Spleen (tissue), 11 donors: ENCODE results near the gene HOXC10. TPM values are rescaled to one million over a fixed set of nuclear protein-coding genes. Genes with fewer than 3 reads are reported as not detected.
A peak's percentile ranks its signal among the peaks of the same experiment; 100 is the strongest.

Source experiments
- DNase-seq: peaks from one replicate; pipeline ENCODE4 v3.0.0-alpha.2; 2020
- H3K27ac ChIP-seq, 8 donors: fragments of 200-600 bp; sonication (generic) in 7 of 8; 1 replicate in 4 of 8; 2 replicates in 4 of 8; pipeline versions ENCODE4 v1.5.0 to v1.8.0; 2016 to 2021; ENCODE audit warnings: inconsistent platforms in 4 of 8, mild to moderate bottlenecking in 4 of 8, moderate library complexity in 1 of 8
- H3K27me3 ChIP-seq, 7 donors: fragments of 200-600 bp; sonication (generic) in 6 of 7; replicated peaks in 1 of 7; 1 replicate in 4 of 7; 2 replicates in 3 of 7; pipeline versions ENCODE4 v1.5.0 to v1.8.0; 2016 to 2021; ENCODE audit warnings: inconsistent platforms in 3 of 7, mild to moderate bottlenecking in 1 of 7
- H3K36me3 ChIP-seq, 6 donors: fragments of 200-600 bp; sonication (generic) in 5 of 6; 1 replicate in 4 of 6; 2 replicates in 2 of 6; pipeline versions ENCODE4 v1.5.0 to v1.8.0; 2016 to 2021; ENCODE audit warnings: inconsistent platforms in 2 of 6
- H3K4me1 ChIP-seq, 6 donors: fragments of 200-600 bp; sonication (generic) in 5 of 6; 1 replicate in 3 of 6; 2 replicates in 3 of 6; pipeline versions ENCODE4 v1.5.0 to v1.8.0; 2016 to 2021; ENCODE audit warnings: inconsistent platforms in 3 of 6
- H3K4me3 ChIP-seq, 8 donors: fragments of 200-600 bp; sonication (generic) in 7 of 8; 1 replicate in 4 of 8; 2 replicates in 4 of 8; pipeline versions ENCODE4 v1.5.0 to v1.8.0; 2016 to 2021; ENCODE audit warnings: inconsistent platforms in 4 of 8, mild to moderate bottlenecking in 4 of 8, moderate library complexity in 2 of 8
- H3K9me3 ChIP-seq, 8 donors: fragments of 200-600 bp; sonication (generic) in 7 of 8; 1 replicate in 4 of 8; 2 replicates in 4 of 8; pipeline versions ENCODE4 v1.5.0 to v1.8.0; 2016 to 2021; ENCODE audit warnings: inconsistent platforms in 4 of 8
- POLR2A ChIP-seq, 3 donors: fragments of 450-650 bp; IDR thresholded peaks; one replicate each; pipeline ENCODE4 v1.5.1; 2017; ENCODE audit warnings: antibody characterized with exemption in 3 of 3, mild to moderate bottlenecking in 1 of 3
- POLR2AphosphoS5 ChIP-seq, 3 donors: sonication (generic); formaldehyde crosslinking; IDR thresholded peaks; one replicate each; pipeline ENCODE4 v1.5.1; 2017; ENCODE audit warnings: antibody characterized with exemption in 3 of 3
- whole genome bisulfite sequencing, 5 donors: extraction: QIAGEN DNeasy Blood & Tissue Kit in 3 of 5; methylation state at CpG; one replicate each; pipeline versions ENCODE4 v1.1.5 to v1.1.7; 2013 to 2018; 5-methylcytosine and 5-hydroxymethylcytosine counted together
- intact Hi-C: fragments of 100-400 bp; cut with DNase I; formaldehyde crosslinking; loops from one replicate; pipeline ENCODE4 v1.15.0; 2023; ENCODE audit warnings: low total_unique reads
- polyA plus RNA-seq, 3 donors: library from polyadenylated mRNA; stranded (reverse); fragments of 200-250 nt; gene quantifications; one replicate each; pipeline ENCODE4 v1.2.1, GENCODE V29; 2013
- total RNA-seq, 7 donors: library from RNA; depleted of rRNA in 3 of 7; stranded (reverse); fragments of >200 nt in 3 of 7; fragmentation: NEBNext Ultra II Directional in 4 of 7; extraction: Animal tissue kit (Norgen Biotek cat#: 25700) in 4 of 7; gene quantifications; one replicate each; pipeline versions ENCODE4 v1.1.0 to v1.2.1, GENCODE V29; 2016 to 2021
- TF ChIP-seq, protein P1 (sequence below), 11 experiments: fragments of 200-600 bp in 7 of 11; fragments of 450-650 bp in 4 of 11; sonication (generic) in 4 of 11; IDR thresholded peaks in 8 of 11; conservative IDR thresholded peaks in 3 of 11; 1 replicate in 7 of 11; 2 replicates in 4 of 11; pipeline versions ENCODE4 v1.4.0 to v1.8.0; 2016 to 2021; ENCODE audit warnings: antibody characterized with exemption in 11 of 11, inconsistent platforms in 4 of 11, mild to moderate bottlenecking in 1 of 11
- donor health status: healthy with polysubstance abuse.
- donor health status: DM: no; HTN: no; CAD: no; lungs with moderate emphysema.
- donor health status: DM: no; HTN: no; CAD: no.
- donor health status: Bipolar disorder and iron deficiency.
- donor health status: healthy.
- donor health status: DM: no; HTN: no; CAD: no.
- donor health status: DM: yes; HTN: yes; CAD: no.

HOXC10 gene
- total and polyA plus RNA-seq, 10 donors = not detected

DNA sequence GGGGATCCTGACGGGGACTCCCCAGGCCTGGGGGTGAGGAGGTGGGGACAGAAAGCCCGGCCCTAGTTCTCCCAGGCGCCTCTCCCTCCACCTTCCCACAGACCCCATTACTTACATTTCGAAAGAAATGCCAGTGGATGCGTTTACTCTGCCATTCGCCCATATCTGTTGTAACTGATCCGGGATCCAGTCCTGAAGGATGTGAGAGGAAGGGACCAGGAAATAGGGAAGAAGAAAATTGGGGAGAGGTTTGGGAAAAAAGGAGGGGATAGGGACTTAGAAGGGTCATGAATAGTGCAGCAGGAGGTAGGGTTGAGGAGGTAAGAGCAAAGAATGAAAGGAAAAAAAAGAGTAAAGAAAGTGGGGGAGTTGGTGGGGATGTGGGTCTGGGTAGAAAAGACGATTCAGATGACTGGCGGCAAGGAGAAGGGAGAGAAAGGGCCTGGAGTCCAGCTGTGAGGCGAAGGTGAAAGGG is 29.1 kb upstream of the HOXC10 start:
- intact Hi-C loops = no loop called here
- 6 to 14% (median 9%) methylated on average over 10 of the region's 10 CpGs for WGBS, 5 donors
- H3K27me3 ChIP-seq = peaks cover 45 to 100% (median 100%) of the 10 kb centered on the region in 7 donors

DNA sequence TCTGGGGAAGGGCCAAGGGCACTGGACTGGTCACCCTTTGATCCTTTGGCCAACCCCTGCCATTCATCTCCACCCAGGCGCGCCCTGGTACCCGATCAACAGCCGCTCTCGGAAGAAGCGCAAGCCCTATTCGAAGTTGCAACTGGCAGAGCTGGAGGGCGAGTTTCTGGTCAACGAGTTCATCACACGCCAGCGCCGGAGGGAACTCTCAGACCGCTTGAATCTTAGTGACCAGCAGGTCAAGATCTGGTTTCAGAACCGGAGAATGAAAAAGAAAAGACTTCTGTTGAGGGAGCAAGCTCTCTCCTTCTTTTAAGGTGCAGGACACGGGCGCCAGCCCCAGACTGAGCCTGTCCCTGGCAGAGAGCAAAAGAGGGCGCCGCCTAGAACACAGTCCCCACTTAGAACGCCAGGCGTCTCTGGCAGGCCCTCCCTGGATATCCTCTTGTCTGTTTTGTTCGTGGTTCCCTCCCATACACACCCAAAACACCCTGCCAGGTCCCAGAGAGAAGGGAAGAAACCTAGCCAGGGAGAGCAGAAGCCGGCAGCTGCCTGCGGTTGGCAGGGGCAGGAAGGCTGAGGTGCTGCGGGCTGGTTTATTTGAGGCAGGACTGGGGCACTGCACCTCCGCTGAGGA is 28.6 kb upstream of the HOXC10 start:
- no peak overlapping the region for H3K27ac ChIP-seq
- peaks cover 0 to 56% (median 18%) of the 10 kb centered on the region in 6 donors for H3K4me1 ChIP-seq
- H3K36me3 ChIP-seq = no peaks in the 10 kb centered on the region
- 6 to 12% (median 7%) methylated on average over 23 to 25 of the region's 25 CpGs for WGBS, 5 donors
- H3K27me3 ChIP-seq = peaks cover 41 to 100% (median 100%) of the 10 kb centered on the region in 7 donors
- intact Hi-C loops = no loop called here
- H3K9me3 ChIP-seq = peaks cover 0 to 7% (median 0%) of the 10 kb centered on the region in 8 donors
- TF ChIP-seq, protein P1, sequence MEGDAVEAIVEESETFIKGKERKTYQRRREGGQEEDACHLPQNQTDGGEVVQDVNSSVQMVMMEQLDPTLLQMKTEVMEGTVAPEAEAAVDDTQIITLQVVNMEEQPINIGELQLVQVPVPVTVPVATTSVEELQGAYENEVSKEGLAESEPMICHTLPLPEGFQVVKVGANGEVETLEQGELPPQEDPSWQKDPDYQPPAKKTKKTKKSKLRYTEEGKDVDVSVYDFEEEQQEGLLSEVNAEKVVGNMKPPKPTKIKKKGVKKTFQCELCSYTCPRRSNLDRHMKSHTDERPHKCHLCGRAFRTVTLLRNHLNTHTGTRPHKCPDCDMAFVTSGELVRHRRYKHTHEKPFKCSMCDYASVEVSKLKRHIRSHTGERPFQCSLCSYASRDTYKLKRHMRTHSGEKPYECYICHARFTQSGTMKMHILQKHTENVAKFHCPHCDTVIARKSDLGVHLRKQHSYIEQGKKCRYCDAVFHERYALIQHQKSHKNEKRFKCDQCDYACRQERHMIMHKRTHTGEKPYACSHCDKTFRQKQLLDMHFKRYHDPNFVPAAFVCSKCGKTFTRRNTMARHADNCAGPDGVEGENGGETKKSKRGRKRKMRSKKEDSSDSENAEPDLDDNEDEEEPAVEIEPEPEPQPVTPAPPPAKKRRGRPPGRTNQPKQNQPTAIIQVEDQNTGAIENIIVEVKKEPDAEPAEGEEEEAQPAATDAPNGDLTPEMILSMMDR (IDR thresholded peaks at IDR 0.05 in 8 of 11, conservative IDR thresholded peaks at IDR 0.05 in 3 of 11) = no peak
- no peak for TF ChIP-seq POLR2A (IDR thresholded peaks at IDR 0.05)
- TF ChIP-seq POLR2AphosphoS5 (IDR thresholded peaks at IDR 0.05) = no peak
- no peak overlapping the region for H3K4me3 ChIP-seq
- no peak for DNase-seq

More for the DNA sequence above, 29.1 kb upstream of the HOXC10 start:
- DNase-seq = no peak
- no peak for TF ChIP-seq POLR2A (IDR thresholded peaks at IDR 0.05)
- TF ChIP-seq, protein P1 (IDR thresholded peaks at IDR 0.05 in 8 of 11, conservative IDR thresholded peaks at IDR 0.05 in 3 of 11) = no peak
- no peak for TF ChIP-seq POLR2AphosphoS5 (IDR thresholded peaks at IDR 0.05)
- Histone ChIP-seq H3K4me3 (no peak overlapping the region), H3K9me3 (peaks cover 0 to 7% (median 0%) of the 10 kb centered on the region in 8 donors), H3K36me3 (no peaks in the 10 kb centered on the region), H3K4me1 (peaks cover 0 to 56% (median 17%) of the 10 kb centered on the region in 6 donors), H3K27ac (no peak overlapping the region)

DNA sequence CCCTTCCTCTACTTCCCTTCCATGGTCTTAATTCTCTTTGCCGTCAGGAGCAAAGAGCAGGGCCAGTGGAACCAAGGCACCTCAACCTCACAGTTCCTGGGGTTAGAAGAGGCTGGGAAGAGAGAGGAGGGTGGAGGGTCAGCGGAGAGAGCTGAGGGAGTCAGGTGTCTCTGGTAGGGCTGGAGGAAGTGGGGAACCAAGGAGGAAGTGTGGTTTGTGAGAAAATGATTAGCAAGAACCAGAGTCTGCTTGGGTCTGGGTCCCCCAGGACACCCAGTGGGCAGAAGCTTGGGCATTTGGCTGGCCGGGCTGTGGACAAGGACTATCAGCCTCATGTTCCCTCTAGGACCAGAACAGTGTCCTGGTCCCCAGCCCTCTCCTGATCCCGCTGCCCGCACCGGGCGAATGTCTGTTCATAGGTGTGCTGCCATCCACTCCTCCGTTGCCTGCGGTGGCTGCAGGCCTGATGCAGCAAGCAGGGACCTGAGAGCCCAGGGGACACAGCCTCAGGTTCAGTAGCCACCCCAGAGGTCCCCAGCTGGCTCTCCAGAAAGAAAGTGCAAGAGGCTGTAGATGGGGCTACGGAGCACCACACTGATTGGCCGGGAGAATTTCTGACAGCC is 27.9 kb upstream of the HOXC10 start:
- 8 to 13% (median 11%) methylated on average over 10 to 11 of the region's 11 CpGs for WGBS, 5 donors
- intact Hi-C loops = no loop called here
- Histone ChIP-seq H3K4me3 (no peak overlapping the region), H3K4me1 (peaks cover 0 to 54% (median 18%) of the 10 kb centered on the region in 6 donors), H3K36me3 (no peaks in the 10 kb centered on the region), H3K27ac (no peak overlapping the region), H3K27me3 (peaks cover 38 to 100% (median 100%) of the 10 kb centered on the region in 7 donors), H3K9me3 (peaks cover 0 to 7% (median 0%) of the 10 kb centered on the region in 8 donors)
- no peak for DNase-seq
- no peak for TF ChIP-seq POLR2A (IDR thresholded peaks at IDR 0.05)
- TF ChIP-seq, protein P1 (IDR thresholded peaks at IDR 0.05 in 8 of 11, conservative IDR thresholded peaks at IDR 0.05 in 3 of 11) = no peak
- no peak for TF ChIP-seq POLR2AphosphoS5 (IDR thresholded peaks at IDR 0.05)

DNA sequence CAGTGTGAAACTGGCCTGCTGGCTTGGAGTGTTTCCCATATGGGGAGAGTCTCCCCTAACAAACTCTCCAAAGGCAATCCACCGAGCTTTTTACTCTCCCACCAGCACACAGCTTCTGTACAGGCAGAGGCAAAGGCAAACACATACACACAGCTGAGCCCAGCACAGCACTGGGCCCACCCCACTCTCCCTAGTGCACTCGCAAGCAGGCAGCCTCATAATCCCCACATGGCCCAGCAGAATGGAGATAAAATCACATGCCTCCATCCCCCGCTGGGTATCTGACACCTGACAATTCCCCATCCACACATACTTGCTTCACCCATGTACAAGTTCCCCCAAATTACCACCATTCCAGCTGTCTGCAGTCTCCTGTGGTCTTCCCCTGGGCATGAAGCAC is 26.8 kb upstream of the HOXC10 start:
- TF ChIP-seq, protein P1 (IDR thresholded peaks at IDR 0.05 in 8 of 11, conservative IDR thresholded peaks at IDR 0.05 in 3 of 11) = no peak
- TF ChIP-seq POLR2A (IDR thresholded peaks at IDR 0.05) (no peak), POLR2AphosphoS5 (IDR thresholded peaks at IDR 0.05) (no peak)
- no peak overlapping the region for H3K4me3 ChIP-seq
- H3K4me1 ChIP-seq = peaks cover 0 to 45% (median 19%) of the 10 kb centered on the region in 6 donors
- peaks cover 0 to 6% (median 0%) of the 10 kb centered on the region in 8 donors for H3K9me3 ChIP-seq
- H3K36me3 ChIP-seq = no peaks in the 10 kb centered on the region
- no peak overlapping the region for H3K27ac ChIP-seq
- intact Hi-C loops = no loop called here
- peak; percentile 27 for DNase-seq
- WGBS, 5 donors = 15 to 29% (median 21%) methylated on average over 3 of the region's 3 CpGs
- H3K27me3 ChIP-seq = peaks cover 34 to 100% (median 100%) of the 10 kb centered on the region in 7 donors
